Lower leg skin (tissue), 4 donors: ENCODE measurements around the gene CA9. TPM values are rescaled to one million over a fixed set of nuclear protein-coding genes. Genes with fewer than 3 reads are reported as not detected.

Source experiments
- DNase-seq, 2 donors: peaks; one replicate each; pipeline ENCODE4 v3.0.0-alpha.2; 2019; ENCODE audit warnings: low spot score in 2 of 2
- H3K4me3 ChIP-seq: fragments of 200-600 bp; sonication (generic); 2 replicates; pipeline ENCODE4 v1.5.1; 2017; ENCODE audit warnings: mild to moderate bottlenecking, low read depth; ENCODE audit not compliant: poor library complexity, severe bottlenecking
- POLR2A ChIP-seq, 2 donors: fragments of 450-650 bp; IDR thresholded peaks; one replicate each; pipeline ENCODE4 v1.6.1; 2016 to 2017; ENCODE audit warnings: antibody characterized with exemption in 2 of 2, mild to moderate bottlenecking in 1 of 2, moderate library complexity in 1 of 2
- WGBS, 2 donors: methylation state at CpG; one replicate each; pipeline ENCODE4 v1.1.5; 2018; 5-methylcytosine and 5-hydroxymethylcytosine counted together
- intact Hi-C: fragments of 100-400 bp; cut with DNase I; formaldehyde crosslinking; loops from one replicate; pipeline ENCODE4 v1.15.0; 2023; ENCODE audit warnings: low total_unique reads
- total RNA-seq, 4 donors: library from RNA; depleted of rRNA; stranded (reverse); fragments of >200 nt; gene quantifications; one replicate each; pipeline ENCODE4 v1.1.0, GENCODE V29; 2016
- TF ChIP-seq, protein P1 (sequence below), 3 donors: fragments of 450-650 bp; IDR thresholded peaks; one replicate each; pipeline ENCODE4 v1.5.1; 2016; ENCODE audit warnings: antibody characterized with exemption in 3 of 3, mild to moderate bottlenecking in 3 of 3, moderate library complexity in 2 of 3

Gene CA9
- total RNA-seq, 4 donors from 2014 or later, result 0.25 to 22.2 (median 4.2) TPM

- DNase-seq, result no peak
- WGBS, 2 donors, result 87 to 88% methylated on average over 8 of the region's 8 CpGs
- intact Hi-C loops, result no loop called here
- H3K4me3 ChIP-seq, result no peak overlapping the region
- TF ChIP-seq POLR2A (IDR thresholded peaks at IDR 0.05), result no peak
- TF ChIP-seq, protein P1, sequence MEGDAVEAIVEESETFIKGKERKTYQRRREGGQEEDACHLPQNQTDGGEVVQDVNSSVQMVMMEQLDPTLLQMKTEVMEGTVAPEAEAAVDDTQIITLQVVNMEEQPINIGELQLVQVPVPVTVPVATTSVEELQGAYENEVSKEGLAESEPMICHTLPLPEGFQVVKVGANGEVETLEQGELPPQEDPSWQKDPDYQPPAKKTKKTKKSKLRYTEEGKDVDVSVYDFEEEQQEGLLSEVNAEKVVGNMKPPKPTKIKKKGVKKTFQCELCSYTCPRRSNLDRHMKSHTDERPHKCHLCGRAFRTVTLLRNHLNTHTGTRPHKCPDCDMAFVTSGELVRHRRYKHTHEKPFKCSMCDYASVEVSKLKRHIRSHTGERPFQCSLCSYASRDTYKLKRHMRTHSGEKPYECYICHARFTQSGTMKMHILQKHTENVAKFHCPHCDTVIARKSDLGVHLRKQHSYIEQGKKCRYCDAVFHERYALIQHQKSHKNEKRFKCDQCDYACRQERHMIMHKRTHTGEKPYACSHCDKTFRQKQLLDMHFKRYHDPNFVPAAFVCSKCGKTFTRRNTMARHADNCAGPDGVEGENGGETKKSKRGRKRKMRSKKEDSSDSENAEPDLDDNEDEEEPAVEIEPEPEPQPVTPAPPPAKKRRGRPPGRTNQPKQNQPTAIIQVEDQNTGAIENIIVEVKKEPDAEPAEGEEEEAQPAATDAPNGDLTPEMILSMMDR (IDR thresholded peaks at IDR 0.05), result no peak
Observed at GRCh38 chr9:35652829-35653209, 20.9 kb upstream of the CA9 start.

GRCh38 chr9:35653611-35654010, 20.1 kb upstream of the CA9 start:
- TF ChIP-seq, protein P1 (IDR thresholded peaks at IDR 0.05), result no peak
- no peak for TF ChIP-seq POLR2A (IDR thresholded peaks at IDR 0.05)
- no peak overlapping the region for H3K4me3 ChIP-seq
- WGBS, 2 donors, result 83 to 91% methylated on average over 2 of the region's 2 CpGs
- intact Hi-C loops, result no loop called here
- DNase-seq, result peak in 1 of 2 donors; percentile 17

- intact Hi-C loops, result no loop called here
- 83 to 85% methylated on average over 17 of the region's 17 CpGs for WGBS, 2 donors
- H3K4me3 ChIP-seq, result no peak overlapping the region
- no peak for DNase-seq
- TF ChIP-seq, protein P1 (IDR thresholded peaks at IDR 0.05), result no peak
- no peak for TF ChIP-seq POLR2A (IDR thresholded peaks at IDR 0.05)
Observed at GRCh38 chr9:35656348-35656747, 17.4 kb upstream of the CA9 start.

DNA sequence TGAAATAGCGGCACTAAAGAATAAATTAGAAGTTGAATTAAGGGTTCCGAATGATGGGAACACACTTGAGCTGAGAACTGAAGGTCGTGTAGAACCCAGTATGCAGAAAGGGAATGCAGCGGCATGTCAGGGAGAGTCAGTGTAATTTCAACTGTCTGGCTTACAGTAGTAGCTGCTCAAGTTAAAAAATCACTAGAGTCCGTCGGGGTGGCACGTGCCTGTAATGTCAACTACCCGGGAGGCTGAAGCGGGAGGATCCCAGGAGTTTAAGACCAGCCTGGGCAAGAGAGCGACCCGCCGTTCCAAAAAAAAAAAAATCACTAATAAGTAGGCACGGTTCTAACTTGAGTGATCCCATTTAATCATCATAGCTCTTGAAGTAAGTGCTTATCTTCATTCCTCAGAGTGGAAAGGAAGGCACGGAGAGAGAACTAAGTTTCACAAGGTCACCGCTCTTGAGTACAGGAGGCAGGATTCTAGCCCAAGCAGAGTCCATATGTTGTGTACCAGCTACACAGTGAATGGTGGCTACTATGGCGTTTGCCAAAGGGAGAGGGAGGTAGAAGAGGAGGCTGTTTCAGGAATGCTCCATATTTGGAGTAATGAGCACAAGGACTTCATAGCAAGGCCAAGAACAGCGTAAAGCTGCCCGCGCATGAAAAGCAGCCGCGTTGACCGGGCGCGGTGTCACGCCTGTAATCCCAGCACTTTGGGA, 16.7 kb upstream of the CA9 start:
- H3K4me3 ChIP-seq, result peak overlapping the region; percentile 7
- DNase-seq, result peak in 1 of 2 donors; percentile 91
- TF ChIP-seq, protein P1 (IDR thresholded peaks at IDR 0.05), result no peak
- no peak for TF ChIP-seq POLR2A (IDR thresholded peaks at IDR 0.05)
- 27% methylated on average over 25 of the region's 25 CpGs for WGBS, 2 donors
- intact Hi-C loops, result no loop called here

DNA sequence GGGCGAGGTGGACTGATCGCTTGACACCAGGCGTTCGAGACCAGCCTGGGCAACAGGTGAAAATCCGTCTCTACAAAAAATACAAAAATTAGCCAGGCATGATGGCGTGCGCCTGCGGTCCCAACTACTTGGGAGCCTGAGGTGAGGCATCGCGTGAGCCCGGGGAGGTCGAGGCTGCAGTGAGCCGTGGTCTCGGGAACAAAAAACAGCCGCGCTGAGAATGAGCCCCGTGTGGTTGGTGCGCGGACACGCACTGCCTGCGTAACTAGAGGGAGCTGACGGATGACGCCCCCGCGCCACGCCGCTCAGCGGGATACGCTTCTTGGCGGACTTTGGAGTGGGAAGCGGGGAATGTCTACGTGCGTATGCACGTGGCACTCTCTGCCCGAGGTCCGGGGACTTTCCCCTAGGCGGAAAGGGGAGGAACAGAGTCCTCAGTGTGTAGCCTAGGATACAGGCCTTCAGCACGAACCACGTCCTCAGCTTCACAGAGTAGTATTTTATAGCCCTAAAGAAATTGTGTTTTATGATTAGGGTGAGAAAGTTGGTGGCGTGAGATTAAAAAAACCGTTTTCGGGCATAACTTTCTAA, 16.1 kb upstream of the CA9 start, which contains the start of gene RMRP:
TSS of gene RMRP (minus strand) at position 474 of the 591 bp plus-strand sequence.
- intact Hi-C loops, result no loop called here
- WGBS, 2 donors, result 0% methylated on average over 27 to 42 of the region's 42 CpGs
- peak; percentile 95 to 99 for DNase-seq
- TF ChIP-seq POLR2A (IDR thresholded peaks at IDR 0.05), result no peak
- TF ChIP-seq, protein P1 (IDR thresholded peaks at IDR 0.05), result peak in 1 of 3 donors; percentile 47
- peak within 1 kb of the TSS; percentile 70 for H3K4me3 ChIP-seq
